Small intestine (tissue), 7 donors: ENCODE measurements around the gene TNIK. TPM values are rescaled to one million over a fixed set of nuclear protein-coding genes. Genes with fewer than 3 reads are reported as not detected.

Experiments
- DNase-seq, 2 donors: peaks; one replicate each; pipeline versions ENCODE4 v3.0.0 to v3.0.0-alpha.2; 2013
- FAIRE-seq: peaks from 2 replicates; lab custom pipeline; 2012; peaks lifted over from hg19 to GRCh38; lab: Jason Lieb, UNC
- H3K27ac ChIP-seq, 3 donors: one replicate each; pipeline ENCODE4 v1.5.1; 2013; ENCODE audit warnings: low read length in 2 of 3, mild to moderate bottlenecking in 2 of 3, control low read depth in 1 of 3, inconsistent platforms in 1 of 3, low read depth in 1 of 3, moderate library complexity in 1 of 3
- H3K27me3 ChIP-seq, 3 donors: one replicate each; pipeline ENCODE4 v1.6.1; 2013; ENCODE audit warnings: low read length in 3 of 3, inconsistent platforms in 1 of 3; ENCODE audit not compliant: control insufficient read depth in 3 of 3, insufficient read depth in 3 of 3
- H3K36me3 ChIP-seq, 3 donors: one replicate each; pipeline ENCODE4 v1.6.1; 2013; ENCODE audit warnings: low read length in 3 of 3, inconsistent platforms in 1 of 3, low read depth in 1 of 3, mild to moderate bottlenecking in 1 of 3, moderate library complexity in 1 of 3; ENCODE audit not compliant: control insufficient read depth in 3 of 3, insufficient read depth in 2 of 3
- H3K4me1 ChIP-seq, 3 donors: one replicate each; pipeline ENCODE4 v1.6.1; 2013; ENCODE audit warnings: low read length in 2 of 3, inconsistent platforms in 1 of 3, low read depth in 1 of 3, mild to moderate bottlenecking in 1 of 3, moderate library complexity in 1 of 3; ENCODE audit not compliant: control insufficient read depth in 3 of 3, insufficient read depth in 2 of 3
- H3K4me3 ChIP-seq, 3 donors: one replicate each; pipeline ENCODE4 v1.5.1; 2013; ENCODE audit warnings: low read length in 3 of 3, control low read depth in 1 of 3, inconsistent platforms in 1 of 3, low read depth in 1 of 3, mild to moderate bottlenecking in 1 of 3, moderate library complexity in 1 of 3
- H3K9me3 ChIP-seq, 2 donors: one replicate each; pipeline ENCODE4 v1.6.1; 2013; ENCODE audit warnings: low read depth in 1 of 2, low read length in 1 of 2; ENCODE audit not compliant: control insufficient read depth in 2 of 2, insufficient read depth in 1 of 2
- WGBS, 3 donors: extraction: QIAGEN DNeasy Blood & Tissue Kit; methylation state at CpG; one replicate each; pipeline ENCODE4 v1.1.7; 2013; 5-methylcytosine and 5-hydroxymethylcytosine counted together
- polyA plus RNA-seq, 4 donors: library from polyadenylated mRNA; stranded (reverse) in 3 of 4; unstranded in 1 of 4; fragments of 200-250 nt in 3 of 4; fragments of 120-200 nt in 1 of 4; gene quantifications; one replicate each; pipeline versions ENCODE4 v1.2.1 to v1.2.3, GENCODE V29; 2013
- donor health status: healthy with polysubstance abuse.
- donor health status: control.
- donor health status: control.
- donor health status: Bipolar disorder and iron deficiency.
- donor health status: healthy.

The TNIK gene
- polyA plus RNA-seq, 4 donors, result 14.9 to 38.7 (median 27.5) TPM

GRCh38 chr3:171168551-171168950 is 291.7 kb downstream of the TNIK start:
- no peak overlapping the region for H3K4me3 ChIP-seq
- peaks cover 2 to 63% (median 15%) of the 10 kb centered on the region in 3 donors for H3K4me1 ChIP-seq
- FAIRE-seq (no peak), DNase-seq (no peak)
- peak overlapping the region in 2 of 3 donors; percentile 30 to 79 for H3K27ac ChIP-seq
- H3K9me3 ChIP-seq, result no peaks in the 10 kb centered on the region
- H3K36me3 ChIP-seq, result peaks cover 0 to 10% (median 6%) of the 10 kb centered on the region in 3 donors
- no peaks in the 10 kb centered on the region for H3K27me3 ChIP-seq
- 83 to 88% (median 87%) methylated on average over 4 of the region's 4 CpGs for WGBS, 3 donors

DNA sequence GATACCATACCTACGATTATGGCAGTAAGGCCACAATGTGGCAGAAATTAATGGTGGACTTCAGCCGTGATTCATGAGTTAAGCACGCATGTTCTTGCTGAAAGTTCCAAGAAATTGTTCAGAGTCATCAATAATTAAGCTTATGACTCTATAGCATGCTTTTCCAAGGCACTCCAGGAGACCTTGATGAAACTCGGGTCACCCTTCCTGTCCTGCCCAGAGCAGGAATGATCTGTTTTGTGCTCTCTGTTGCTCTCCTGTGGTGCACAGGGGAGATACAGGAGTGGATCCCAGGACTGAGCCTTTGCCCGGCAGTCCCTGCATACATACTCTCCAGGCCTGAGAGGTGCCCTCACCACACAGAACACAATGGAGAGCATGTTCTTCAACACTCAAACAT is 292.1 kb downstream of the TNIK start:
- peaks cover 0 to 10% (median 6%) of the 10 kb centered on the region in 3 donors for H3K36me3 ChIP-seq
- H3K4me1 ChIP-seq, result peaks cover 0 to 60% (median 15%) of the 10 kb centered on the region in 3 donors
- FAIRE-seq (no peak), DNase-seq (peak; percentile 87 to 93)
- peaks cover 0 to under 1% of the 10 kb centered on the region in 2 donors for H3K9me3 ChIP-seq
- peak overlapping the region; percentile 30 to 79 (median 47) for H3K27ac ChIP-seq
- no peak overlapping the region for H3K4me3 ChIP-seq
- 19 to 61% (median 41%) methylated on average over 5 of the region's 5 CpGs for WGBS, 3 donors
- no peaks in the 10 kb centered on the region for H3K27me3 ChIP-seq

DNA sequence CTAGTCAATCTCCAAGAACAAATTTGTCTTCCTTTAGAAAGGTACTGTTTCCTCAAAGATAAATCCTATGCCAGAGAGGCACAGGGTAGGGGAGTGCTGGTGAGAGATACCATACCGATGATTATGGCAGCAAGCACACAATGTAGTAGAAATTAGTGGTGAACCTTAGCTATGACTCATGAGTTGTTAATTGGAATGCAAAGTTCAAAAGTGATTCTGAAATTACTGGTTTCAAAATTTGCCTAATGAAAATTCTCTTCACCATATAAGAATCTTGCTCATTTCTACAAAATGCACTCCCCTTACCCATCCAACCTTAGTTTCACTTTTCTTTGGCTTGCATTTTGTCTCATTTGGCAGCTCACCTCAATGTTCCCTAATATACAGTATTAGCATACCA is 294.2 kb downstream of the TNIK start:
- WGBS, 3 donors, result 9 to 48% (median 11%) methylated on average over 1 of the region's 1 CpG
- Histone ChIP-seq H3K36me3 (peaks cover 0 to 12% (median 6%) of the 10 kb centered on the region in 3 donors), H3K27ac (peak overlapping the region; percentile 47 to 70 (median 57)), H3K4me1 (peaks cover 0 to 42% (median 13%) of the 10 kb centered on the region in 3 donors), H3K9me3 (peaks cover 0 to 5% of the 10 kb centered on the region in 2 donors), H3K27me3 (no peaks in the 10 kb centered on the region), H3K4me3 (no peak overlapping the region)
- FAIRE-seq, result no peak
- peak in 1 of 2 donors; percentile 84 for DNase-seq

DNA sequence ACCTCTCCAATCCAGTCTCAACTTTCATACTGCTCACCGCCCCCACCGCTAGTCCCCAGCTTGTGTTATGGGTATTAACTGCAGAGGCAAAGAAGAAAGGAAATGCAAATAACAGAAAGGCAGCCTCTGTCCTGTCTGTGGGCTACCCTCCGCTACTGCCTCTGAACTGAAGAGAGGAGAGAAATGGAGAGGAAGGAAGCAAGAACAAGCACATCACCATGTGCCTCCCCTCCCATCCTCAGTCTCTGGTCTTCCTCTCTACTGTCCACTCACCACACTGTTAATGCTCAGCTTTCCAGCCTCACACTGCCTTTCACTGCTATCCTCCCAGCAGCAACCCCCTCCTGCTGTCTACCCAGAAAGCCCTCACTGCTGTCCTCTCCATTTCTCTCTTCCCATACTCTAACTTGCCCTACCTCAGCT is 294.7 kb downstream of the TNIK start:
- Histone ChIP-seq H3K4me1 (peaks cover 0 to 38% (median 13%) of the 10 kb centered on the region in 3 donors), H3K4me3 (no peak overlapping the region), H3K9me3 (peaks cover 0 to 5% of the 10 kb centered on the region in 2 donors), H3K36me3 (peaks cover under 1 to 12% (median 6%) of the 10 kb centered on the region in 3 donors), H3K27me3 (no peaks in the 10 kb centered on the region), H3K27ac (peak overlapping the region; percentile 47 to 70 (median 57))
- no peak for DNase-seq
- no peak for FAIRE-seq
- WGBS, 3 donors, result 83 to 98% (median 84%) methylated on average over 3 of the region's 3 CpGs

- Histone ChIP-seq H3K4me1 (peaks cover 0 to 27% (median 13%) of the 10 kb centered on the region in 3 donors), H3K27ac (no peak overlapping the region), H3K9me3 (peaks cover 0 to 5% of the 10 kb centered on the region in 2 donors), H3K27me3 (no peaks in the 10 kb centered on the region), H3K4me3 (no peak overlapping the region), H3K36me3 (peaks cover 9 to 18% (median 13%) of the 10 kb centered on the region in 3 donors)
- DNase-seq (no peak), FAIRE-seq (no peak)
Measured at GRCh38 chr3:171164067-171164465, 296.1 kb downstream of the TNIK start.

DNA sequence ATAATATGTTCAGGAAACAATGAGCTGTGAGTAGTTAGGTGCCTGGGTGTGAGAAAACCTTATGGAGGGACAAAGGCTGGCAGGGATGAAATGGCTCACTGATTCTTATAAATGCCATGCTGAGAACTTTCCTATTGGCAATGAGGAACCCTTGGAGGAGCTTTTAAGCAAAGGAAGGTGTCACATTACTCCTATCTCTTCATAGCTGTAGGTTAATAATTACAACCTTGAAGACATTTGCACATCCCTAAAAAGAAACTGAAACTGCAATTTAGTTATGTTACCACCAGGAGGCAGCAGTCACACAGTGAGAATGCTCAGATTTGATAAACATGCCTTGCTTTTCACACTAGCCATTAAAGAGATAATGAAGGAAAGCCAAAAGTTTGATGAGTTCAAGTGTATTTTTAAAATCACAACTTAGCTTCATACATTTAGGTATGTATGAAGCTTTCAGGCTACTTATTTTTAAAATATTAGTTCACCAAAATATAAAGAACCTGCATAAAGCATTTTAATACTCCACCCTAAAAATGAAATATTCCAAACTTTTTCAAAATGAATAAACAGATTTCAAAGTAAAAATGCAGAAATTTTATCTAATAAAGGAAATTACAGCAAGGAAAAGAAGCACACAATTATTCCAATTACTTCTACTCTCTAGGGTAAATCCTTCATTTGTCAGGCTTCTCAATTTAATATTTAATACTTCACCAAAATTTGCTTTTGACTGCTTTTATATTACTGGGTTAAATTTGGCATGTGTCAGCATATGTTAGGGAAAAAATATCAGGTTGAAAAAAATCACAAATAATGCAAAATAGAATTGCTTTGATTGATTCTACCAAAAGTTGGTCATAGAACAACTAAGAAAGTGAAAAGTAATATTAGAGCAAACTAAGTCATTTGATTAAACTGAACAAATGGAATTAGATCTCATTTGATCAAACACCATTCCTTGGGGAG is 296.8 kb downstream of the TNIK start:
- H3K4me3 ChIP-seq, result no peak overlapping the region
- H3K9me3 ChIP-seq, result peaks cover 0 to 5% of the 10 kb centered on the region in 2 donors
- no peak overlapping the region for H3K27ac ChIP-seq
- peaks cover 0 to 21% (median 10%) of the 10 kb centered on the region in 3 donors for H3K4me1 ChIP-seq
- H3K36me3 ChIP-seq, result peaks cover 9 to 20% (median 13%) of the 10 kb centered on the region in 3 donors
- DNase-seq, result peak in 1 of 2 donors; percentile 78
- no peaks in the 10 kb centered on the region for H3K27me3 ChIP-seq
- FAIRE-seq, result no peak

- Histone ChIP-seq H3K27ac (no peak overlapping the region), H3K9me3 (peaks cover 0 to 5% of the 10 kb centered on the region in 2 donors), H3K36me3 (peaks cover 9 to 40% (median 9%) of the 10 kb centered on the region in 3 donors), H3K27me3 (no peaks in the 10 kb centered on the region), H3K4me1 (peaks cover 0 to 4% (median under 1%) of the 10 kb centered on the region in 3 donors), H3K4me3 (no peak overlapping the region)
- FAIRE-seq (no peak), DNase-seq (no peak)
- WGBS, 3 donors, result 93 to 100% (median 97%) methylated on average over 1 of the region's 1 CpG
Measured at GRCh38 chr3:171160325-171160724, 299.9 kb downstream of the TNIK start.

DNA sequence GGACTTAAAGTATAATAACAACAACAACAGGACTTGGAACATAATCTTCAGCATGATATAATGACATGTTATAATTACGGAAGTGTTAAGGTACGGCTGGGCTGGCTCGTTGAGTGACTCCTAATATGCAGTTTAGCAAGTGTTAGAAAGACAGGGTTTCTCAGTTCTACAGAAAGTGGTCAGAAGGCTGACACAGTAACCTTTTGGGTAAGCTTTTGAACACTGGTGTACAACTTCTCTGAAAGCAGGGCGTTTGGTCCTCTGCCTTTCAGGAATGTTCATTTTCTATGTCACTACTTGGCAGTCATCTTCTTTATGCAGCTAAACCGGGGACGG is 300.4 kb downstream of the TNIK start:
- H3K4me3 ChIP-seq, result no peak overlapping the region
- DNase-seq (no peak), FAIRE-seq (no peak)
- no peak overlapping the region for H3K27ac ChIP-seq
- peaks cover 0 to 5% of the 10 kb centered on the region in 2 donors for H3K9me3 ChIP-seq
- 92 to 96% (median 94%) methylated on average over 6 of the region's 6 CpGs for WGBS, 3 donors
- H3K27me3 ChIP-seq, result no peaks in the 10 kb centered on the region
- H3K36me3 ChIP-seq, result peaks cover 9 to 40% (median 9%) of the 10 kb centered on the region in 3 donors
- peaks cover 0 to 4% (median 0%) of the 10 kb centered on the region in 3 donors for H3K4me1 ChIP-seq
